ENCODE results near the gene DIAPH3. TPM values are rescaled to one million over a fixed set of nuclear protein-coding genes. Genes with fewer than 3 reads are reported as not detected.
A peak's percentile ranks its signal among the peaks of the same experiment; 100 is the strongest.
"Not testable (repeated sequence)": the region's sequence is repeated elsewhere in the genome, so short reads cannot be mapped to it uniquely, and the experiment has no call there.

Gene DIAPH3
- polyA plus RNA-seq, 1 of the 3 experiments (the other 2 are of a cell fraction): 5.4 TPM

DNA sequence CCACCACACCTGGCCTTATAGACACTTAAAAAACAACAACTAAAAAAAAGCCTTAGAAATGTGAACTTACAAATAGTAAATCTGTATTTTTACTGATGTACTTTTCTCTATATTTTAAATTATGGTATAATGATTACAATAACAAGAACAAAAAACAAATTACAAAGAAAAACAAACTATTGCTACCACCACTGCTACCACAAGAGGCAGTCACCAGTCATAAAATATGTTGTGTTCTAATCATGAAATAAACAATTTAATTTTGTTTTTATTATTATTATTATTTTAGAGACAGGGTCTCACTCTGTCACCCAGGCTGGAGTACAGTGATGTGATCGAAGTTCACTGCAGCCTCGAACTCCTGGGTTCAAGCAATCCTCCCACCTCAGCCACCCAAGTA is 72.2 kb downstream of the DIAPH3 start:
- Histone ChIP-seq H3K9ac (no peak overlapping the region), H2AFZ (ENCODE audit: low read depth) (no peak overlapping the region), H3K9me3 (no peaks in the 10 kb centered on the region), H3K27me3 (ENCODE audit: insufficient read depth) (no peaks in the 10 kb centered on the region), H3F3A (replicated peaks; ENCODE audit: insufficient read depth) (peaks cover 8% of the 10 kb centered on the region), H3K27ac (ENCODE audit: low read depth in 2 of 2, low read length in 1 of 2) (no peak overlapping the region), H3K36me3 (replicated peaks in 1 of 2; ENCODE audit: control insufficient read depth in 1 of 2, insufficient read depth in 2 of 2, low read length in 1 of 2) (peaks cover 0 to 11% of the 10 kb centered on the region in 2 experiments), H3K4me1 (ENCODE audit: control insufficient read depth in 1 of 2, insufficient read depth in 2 of 2, low read depth in 1 of 2, low read length in 1 of 2) (peaks cover 0 to 22% of the 10 kb centered on the region in 2 experiments; a peak in 2 of 4 replicates), H4K20me1 (ENCODE audit: insufficient read depth) (no peaks in the 10 kb centered on the region), H3K4me3 (ENCODE audit: low read depth in 2 of 2, low read length in 1 of 2) (no peak overlapping the region), H3K9me2 (no peaks in the 10 kb centered on the region), H3K79me2 (ENCODE audit: insufficient read depth) (peaks cover 62% of the 10 kb centered on the region; the same call in 1 of the 2 replicates), H3K4me2 (no peak overlapping the region)
- no peak for DNase-seq
- WGBS (ENCODE audit: low lambda C conversion rate): 95% methylated on average over 2 of the region's 2 CpGs
- ChIA-PET POLR2A (no interaction called here), CTCF (interaction anchor here (1.4 kb wide), 1 partner anchor 10 kb away, joined by 4 read pairs; no protein-coding TSS in a partner anchor)
- peak; percentile 23; the same call in 1 of the 2 replicates for TF ChIP-seq CTCF (IDR thresholded peaks at IDR 0.05)
- TF ChIP-seq, protein P1, sequence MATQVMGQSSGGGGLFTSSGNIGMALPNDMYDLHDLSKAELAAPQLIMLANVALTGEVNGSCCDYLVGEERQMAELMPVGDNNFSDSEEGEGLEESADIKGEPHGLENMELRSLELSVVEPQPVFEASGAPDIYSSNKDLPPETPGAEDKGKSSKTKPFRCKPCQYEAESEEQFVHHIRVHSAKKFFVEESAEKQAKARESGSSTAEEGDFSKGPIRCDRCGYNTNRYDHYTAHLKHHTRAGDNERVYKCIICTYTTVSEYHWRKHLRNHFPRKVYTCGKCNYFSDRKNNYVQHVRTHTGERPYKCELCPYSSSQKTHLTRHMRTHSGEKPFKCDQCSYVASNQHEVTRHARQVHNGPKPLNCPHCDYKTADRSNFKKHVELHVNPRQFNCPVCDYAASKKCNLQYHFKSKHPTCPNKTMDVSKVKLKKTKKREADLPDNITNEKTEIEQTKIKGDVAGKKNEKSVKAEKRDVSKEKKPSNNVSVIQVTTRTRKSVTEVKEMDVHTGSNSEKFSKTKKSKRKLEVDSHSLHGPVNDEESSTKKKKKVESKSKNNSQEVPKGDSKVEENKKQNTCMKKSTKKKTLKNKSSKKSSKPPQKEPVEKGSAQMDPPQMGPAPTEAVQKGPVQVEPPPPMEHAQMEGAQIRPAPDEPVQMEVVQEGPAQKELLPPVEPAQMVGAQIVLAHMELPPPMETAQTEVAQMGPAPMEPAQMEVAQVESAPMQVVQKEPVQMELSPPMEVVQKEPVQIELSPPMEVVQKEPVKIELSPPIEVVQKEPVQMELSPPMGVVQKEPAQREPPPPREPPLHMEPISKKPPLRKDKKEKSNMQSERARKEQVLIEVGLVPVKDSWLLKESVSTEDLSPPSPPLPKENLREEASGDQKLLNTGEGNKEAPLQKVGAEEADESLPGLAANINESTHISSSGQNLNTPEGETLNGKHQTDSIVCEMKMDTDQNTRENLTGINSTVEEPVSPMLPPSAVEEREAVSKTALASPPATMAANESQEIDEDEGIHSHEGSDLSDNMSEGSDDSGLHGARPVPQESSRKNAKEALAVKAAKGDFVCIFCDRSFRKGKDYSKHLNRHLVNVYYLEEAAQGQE (IDR thresholded peaks at IDR 0.05; ENCODE audit: low read depth, low read length): no peak

DNA sequence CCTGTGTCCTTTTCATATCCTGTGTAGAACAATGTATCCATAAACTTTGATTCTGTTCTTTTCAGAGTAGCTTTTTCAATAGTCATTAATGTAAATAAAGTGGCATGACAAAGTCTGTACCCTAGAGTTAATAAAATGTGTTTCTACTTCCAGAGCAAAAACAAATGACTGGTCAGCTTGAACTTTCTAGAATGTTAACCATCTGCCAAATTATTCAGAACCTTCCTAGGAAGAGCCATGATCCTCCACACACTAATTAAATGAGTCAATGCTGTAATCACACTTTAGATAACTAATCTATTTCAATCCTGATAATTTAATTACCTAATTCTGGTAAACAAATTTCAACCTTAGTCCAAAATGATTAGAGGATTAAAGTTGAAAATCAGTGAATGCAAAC is 73.2 kb downstream of the DIAPH3 start:
- no peak for DNase-seq
- CTCF ChIA-PET: interaction anchor here (2.5 kb wide), 1 partner anchor 10 kb away, joined by 6 read pairs; no protein-coding TSS in a partner anchor

DNA sequence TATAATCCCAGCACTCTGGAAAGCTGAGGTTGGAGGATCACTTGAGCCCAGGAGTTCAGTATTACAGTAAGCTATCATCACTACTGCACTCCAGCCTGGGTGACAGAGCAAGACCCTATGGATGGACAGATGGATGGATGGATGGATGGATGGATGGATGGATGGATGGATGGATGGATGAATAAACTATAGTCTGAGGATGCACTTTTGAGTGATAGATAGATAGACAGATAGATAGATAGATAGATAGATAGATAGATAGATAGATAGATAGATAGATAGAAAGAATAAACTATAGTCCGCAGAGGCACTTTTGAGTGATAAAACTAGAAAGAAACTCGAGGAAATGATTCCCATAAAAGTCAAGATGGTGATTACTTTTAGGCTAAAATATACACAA is 79.9 kb downstream of the DIAPH3 start:
- H3K4me2 ChIP-seq; DNase-seq; H3K9ac ChIP-seq; H3K27ac ChIP-seq (ENCODE audit: low read depth in 2 of 2, low read length in 1 of 2); H3F3A ChIP-seq (replicated peaks; ENCODE audit: insufficient read depth); H3K27me3 ChIP-seq (ENCODE audit: insufficient read depth); POLR2A ChIA-PET; H3K9me3 ChIP-seq; H3K4me3 ChIP-seq (ENCODE audit: low read depth in 2 of 2, low read length in 1 of 2); H3K36me3 ChIP-seq (replicated peaks in 1 of 2; ENCODE audit: control insufficient read depth in 1 of 2, insufficient read depth in 2 of 2, low read length in 1 of 2); H4K20me1 ChIP-seq (ENCODE audit: insufficient read depth); H2AFZ ChIP-seq (ENCODE audit: low read depth); H3K9me2 ChIP-seq: not testable (repeated sequence)
- Histone ChIP-seq H3K4me1 (ENCODE audit: control insufficient read depth in 1 of 2, insufficient read depth in 2 of 2, low read depth in 1 of 2, low read length in 1 of 2) (peaks cover 0 to 13% of the 10 kb centered on the region in 2 experiments; a peak in 2 of 4 replicates), H3K79me2 (ENCODE audit: insufficient read depth) (peaks cover 86% of the 10 kb centered on the region)
- WGBS (ENCODE audit: low lambda C conversion rate): 100% methylated on average over 2 of the region's 2 CpGs
- CTCF ChIA-PET: interaction anchor here (1.0 kb wide), 1 partner anchor 13 kb away, joined by 3 read pairs; no protein-coding TSS in a partner anchor

More for the DNA sequence above, 73.2 kb downstream of the DIAPH3 start:
- peaks cover 66% of the 10 kb centered on the region; the same call in 1 of the 2 replicates for H3K79me2 ChIP-seq (ENCODE audit: insufficient read depth)
- no peak overlapping the region for H3K9ac ChIP-seq
- H3K36me3 ChIP-seq (replicated peaks in 1 of 2; ENCODE audit: control insufficient read depth in 1 of 2, insufficient read depth in 2 of 2, low read length in 1 of 2): peaks cover 0 to 11% of the 10 kb centered on the region in 2 experiments
- H3K27ac ChIP-seq (ENCODE audit: low read depth in 2 of 2, low read length in 1 of 2): no peak overlapping the region
- H3K9me2 ChIP-seq: no peaks in the 10 kb centered on the region
- H3K9me3 ChIP-seq: no peaks in the 10 kb centered on the region
- H4K20me1 ChIP-seq (ENCODE audit: insufficient read depth): no peaks in the 10 kb centered on the region
- no peaks in the 10 kb centered on the region for H3K27me3 ChIP-seq (ENCODE audit: insufficient read depth)
- peaks cover 8% of the 10 kb centered on the region for H3F3A ChIP-seq (replicated peaks; ENCODE audit: insufficient read depth)
- no peak overlapping the region for H3K4me3 ChIP-seq (ENCODE audit: low read depth in 2 of 2, low read length in 1 of 2)
- TF ChIP-seq MXI1 (IDR thresholded peaks at IDR 0.05; ENCODE audit: low read depth, low read length): no peak
- no peak for TF ChIP-seq TAF1 (IDR thresholded peaks at IDR 0.05; ENCODE audit: borderline replicate concordance, low read depth, low read length)
- no peak for TF ChIP-seq RFX5 (IDR thresholded peaks at IDR 0.05; ENCODE audit: low read length)
- no peak for TF ChIP-seq SIN3A (IDR thresholded peaks at IDR 0.05; ENCODE audit: borderline replicate concordance, low read depth, low read length)
- TF ChIP-seq, protein P1 (IDR thresholded peaks at IDR 0.05; ENCODE audit: low read depth, low read length): no peak
- TF ChIP-seq, protein P2, sequence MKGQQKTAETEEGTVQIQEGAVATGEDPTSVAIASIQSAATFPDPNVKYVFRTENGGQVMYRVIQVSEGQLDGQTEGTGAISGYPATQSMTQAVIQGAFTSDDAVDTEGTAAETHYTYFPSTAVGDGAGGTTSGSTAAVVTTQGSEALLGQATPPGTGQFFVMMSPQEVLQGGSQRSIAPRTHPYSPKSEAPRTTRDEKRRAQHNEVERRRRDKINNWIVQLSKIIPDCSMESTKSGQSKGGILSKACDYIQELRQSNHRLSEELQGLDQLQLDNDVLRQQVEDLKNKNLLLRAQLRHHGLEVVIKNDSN (IDR thresholded peaks at IDR 0.05; ENCODE audit: borderline replicate concordance, low read depth): no peak
- H3K4me1 ChIP-seq (ENCODE audit: control insufficient read depth in 1 of 2, insufficient read depth in 2 of 2, low read depth in 1 of 2, low read length in 1 of 2): peaks cover 0 to 22% of the 10 kb centered on the region in 2 experiments; a peak in 2 of 4 replicates
- POLR2A ChIA-PET: no interaction called here
- no peak overlapping the region for H3K4me2 ChIP-seq
- no peak overlapping the region for H2AFZ ChIP-seq (ENCODE audit: low read depth)

Measured in SK-N-SH (cell line).